Right ventricle myocardium superior (tissue), 1 donor: Measurements from ENCODE around the gene SETD5. TPM values are rescaled to one million over a fixed set of nuclear protein-coding genes. Genes with fewer than 3 reads are reported as not detected.

ENCODE experiments used
- ATAC-seq: fragments of 200-7000 bp; cut with Tn5 transposase; one replicate; pipeline ENCODE4 v1.9.1; 2020; ENCODE audit warnings: mild to moderate bottlenecking; ENCODE audit not compliant: poor library complexity
- DNase-seq: peaks from one replicate; pipeline ENCODE4 v3.0.0-alpha.2; 2020
- intact Hi-C: fragments of 100-400 bp; cut with DNase I; formaldehyde crosslinking; loops from one replicate; pipeline ENCODE4 v1.11.2; 2022
- total RNA-seq: library from RNA; stranded (reverse); fragmentation: NEBNext Ultra II Directional; extraction: Animal tissue kit (Norgen Biotek cat#: 25700); gene quantifications from one replicate; pipeline ENCODE4 v1.2.1, GENCODE V29; 2021
- donor health status: DM: no; HTN: yes; CAD: no; lungs with severe emphysema.

The SETD5 gene
- total RNA-seq, 1 donor from 2014 or later, result 49.7 TPM

GRCh38 chr3:9386501-9387321 is 10.7 kb upstream of the SETD5 start:
- DNase-seq (no peak), ATAC-seq (no peak)
- intact Hi-C loops, result loop anchor here (5.0 kb wide), 1 partner anchor 41 kb away; no protein-coding TSS in a partner anchor

- no peak for DNase-seq
- intact Hi-C loops, result loop anchor here (5.0 kb wide), 1 partner anchor 40 kb away; no protein-coding TSS in a partner anchor
- ATAC-seq, result no peak
Measured at GRCh38 chr3:9387322-9387655, 10.1 kb upstream of the SETD5 start.

GRCh38 chr3:9388142-9388541 is 9.3 kb upstream of the SETD5 start:
- no peak for ATAC-seq
- intact Hi-C loops, result loop anchor here (5.0 kb wide), 1 partner anchor 39 kb away; no protein-coding TSS in a partner anchor

GRCh38 chr3:9388562-9389272 is 8.7 kb upstream of the SETD5 start:
- no peak for ATAC-seq
- DNase-seq, result no peak
- intact Hi-C loops, result loop anchor here (5.0 kb wide), 1 partner anchor 39 kb away; no protein-coding TSS in a partner anchor

More at GRCh38 chr3:9388142-9388541, 9.3 kb upstream of the SETD5 start:
- DNase-seq, result no peak

GRCh38 chr3:9390265-9390888 is 7.0 kb upstream of the SETD5 start:
- DNase-seq (no peak), ATAC-seq (no peak)
- intact Hi-C loops, result no loop called here

- intact Hi-C loops, result no loop called here
- DNase-seq, result no peak
- no peak for ATAC-seq
Measured at GRCh38 chr3:9392041-9392440, 5.4 kb upstream of the SETD5 start.

GRCh38 chr3:9395570-9396300 is 1.7 kb upstream of the SETD5 start:
- DNase-seq (no peak), ATAC-seq (no peak)
- intact Hi-C loops, result no loop called here

- no peak for DNase-seq
- intact Hi-C loops, result no loop called here
- peak; percentile 33 for ATAC-seq
Measured at GRCh38 chr3:9396301-9396631, 1.1 kb upstream of the SETD5 start.

- DNase-seq (peak; percentile 99), ATAC-seq (peak; percentile 87)
- intact Hi-C loops, result no loop called here
Measured at GRCh38 chr3:9396632-9397331, 633 bp upstream of the SETD5 start.

GRCh38 chr3:9397906-9398699 is 688 bp downstream of the SETD5 start:
- ATAC-seq, result no peak
- peak; percentile 50 for DNase-seq
- intact Hi-C loops, result no loop called here

GRCh38 chr3:9398700-9399336 is 1.4 kb downstream of the SETD5 start:
- DNase-seq, result no peak
- intact Hi-C loops, result no loop called here
- no peak for ATAC-seq

- intact Hi-C loops, result no loop called here
- DNase-seq (no peak), ATAC-seq (no peak)
Measured at GRCh38 chr3:9399337-9399703, 1.9 kb downstream of the SETD5 start.

- intact Hi-C loops, result no loop called here
- peak; percentile 46 for ATAC-seq
- peak; percentile 89 for DNase-seq
Measured at GRCh38 chr3:9399746-9400145, 2.3 kb downstream of the SETD5 start.

- intact Hi-C loops, result no loop called here
- no peak for ATAC-seq
- DNase-seq, result no peak
Measured at GRCh38 chr3:9400616-9401015, 3.2 kb downstream of the SETD5 start.

GRCh38 chr3:9401986-9402385 is 4.6 kb downstream of the SETD5 start:
- ATAC-seq (no peak), DNase-seq (no peak)
- intact Hi-C loops, result no loop called here

- no peak for ATAC-seq
- intact Hi-C loops, result no loop called here
- peak; percentile 46 for DNase-seq
Measured at GRCh38 chr3:9402410-9403228, 5.2 kb downstream of the SETD5 start.

- intact Hi-C loops, result no loop called here
- no peak for ATAC-seq
- DNase-seq, result no peak
Measured at GRCh38 chr3:9403463-9403862, 6.0 kb downstream of the SETD5 start.
